HUES48 (cell line): ENCODE measurements around the gene DCAF4.
A peak's percentile ranks its signal among the peaks of the same experiment; 100 is the strongest.

ENCODE experiments used
- H3K27ac ChIP-seq: one replicate; pipeline ENCODE4 v1.7.0; 2013; ENCODE audit warnings: low read depth, low read length, inconsistent platforms
- H3K27me3 ChIP-seq: 2 replicates; pipeline ENCODE4 v1.6.1; 2013; ENCODE audit warnings: mild to moderate bottlenecking, low read length; ENCODE audit not compliant: control insufficient read depth, insufficient read depth
- H3K36me3 ChIP-seq: 2 replicates; pipeline ENCODE4 v1.6.1; 2013; ENCODE audit warnings: low read length; ENCODE audit not compliant: control insufficient read depth, insufficient read depth
- H3K4me1 ChIP-seq: 2 replicates; pipeline ENCODE4 v1.6.1; 2013; ENCODE audit warnings: mild to moderate bottlenecking, low read length; ENCODE audit not compliant: control insufficient read depth, insufficient read depth
- H3K4me3 ChIP-seq: 2 replicates; pipeline ENCODE4 v1.5.1; 2013; ENCODE audit warnings: mild to moderate bottlenecking, low read depth, low read length
- H3K9ac ChIP-seq: 2 replicates; pipeline ENCODE4 v1.6.1; 2013; ENCODE audit warnings: mild to moderate bottlenecking, low read depth, low read length, moderate library complexity
- H3K9me3 ChIP-seq: 2 replicates; pipeline ENCODE4 v1.6.1; 2013; ENCODE audit warnings: low read length; ENCODE audit not compliant: control insufficient read depth, insufficient read depth

The DCAF4 gene

DNA sequence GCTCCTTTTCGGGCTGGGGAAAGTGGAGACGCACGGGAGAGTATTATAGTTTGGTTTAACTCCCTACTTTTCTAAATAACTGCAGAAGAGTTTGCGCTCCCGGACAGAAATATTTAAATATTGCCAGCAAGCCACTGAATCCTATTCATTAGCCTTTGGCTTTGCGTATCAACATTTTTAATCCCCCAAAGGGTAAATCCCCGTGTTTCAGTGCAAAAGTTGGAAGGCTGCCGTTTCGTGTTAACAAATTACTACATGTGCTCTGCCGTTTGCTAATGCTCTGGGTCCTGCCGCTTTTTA lies 32.0 kb upstream of the DCAF4 start:
- Histone ChIP-seq H3K9me3 (no peaks in the 10 kb centered on the region), H3K27ac (no peak overlapping the region), H3K36me3 (no peaks in the 10 kb centered on the region), H3K4me3 (peak overlapping the region; percentile 84), H3K9ac (no peak overlapping the region), H3K27me3 (peaks cover 84% of the 10 kb centered on the region), H3K4me1 (peaks cover 32% of the 10 kb centered on the region)

DNA sequence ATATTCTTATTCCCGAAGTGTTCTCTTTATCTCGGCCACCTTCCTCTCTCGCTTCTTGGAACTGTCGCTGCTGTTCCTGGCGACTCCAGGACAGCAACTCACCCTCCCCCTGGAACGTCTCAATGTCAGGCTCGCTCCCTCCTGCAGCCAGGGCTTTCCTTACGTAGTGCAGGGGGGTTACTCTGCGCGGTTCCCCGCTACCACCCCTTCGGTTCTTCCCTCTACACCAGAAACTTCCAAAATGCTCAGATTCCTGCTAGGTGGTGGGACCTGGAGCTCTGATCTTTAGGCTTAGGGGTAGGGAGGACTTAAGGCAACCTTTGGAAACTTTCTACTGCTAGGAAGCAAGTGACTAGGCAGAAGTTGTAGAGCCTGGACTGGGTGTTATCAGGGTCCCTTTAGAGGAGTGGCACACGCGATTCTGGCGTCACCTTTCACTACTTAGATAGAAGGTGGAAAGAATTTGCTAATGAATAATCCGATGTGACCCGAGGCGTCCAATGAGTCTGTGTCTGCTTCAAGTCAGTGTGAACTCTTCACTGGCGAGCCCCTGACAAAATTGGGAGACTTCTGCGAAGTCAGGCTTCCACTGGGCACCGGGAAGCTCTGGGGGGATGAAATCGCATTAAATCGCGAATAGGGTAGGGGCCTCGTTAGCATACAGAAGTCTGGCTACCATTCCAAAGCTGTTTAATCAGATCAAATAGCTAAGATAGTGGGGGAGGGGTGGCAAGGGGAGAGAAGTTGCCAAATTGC lies 31.5 kb upstream of the DCAF4 start:
- H3K9me3 ChIP-seq = no peaks in the 10 kb centered on the region
- peak overlapping the region; percentile 84 for H3K4me3 ChIP-seq
- H3K4me1 ChIP-seq = peaks cover 32% of the 10 kb centered on the region
- H3K36me3 ChIP-seq = no peaks in the 10 kb centered on the region
- no peak overlapping the region for H3K27ac ChIP-seq
- no peak overlapping the region for H3K9ac ChIP-seq
- peaks cover 80% of the 10 kb centered on the region for H3K27me3 ChIP-seq

DNA sequence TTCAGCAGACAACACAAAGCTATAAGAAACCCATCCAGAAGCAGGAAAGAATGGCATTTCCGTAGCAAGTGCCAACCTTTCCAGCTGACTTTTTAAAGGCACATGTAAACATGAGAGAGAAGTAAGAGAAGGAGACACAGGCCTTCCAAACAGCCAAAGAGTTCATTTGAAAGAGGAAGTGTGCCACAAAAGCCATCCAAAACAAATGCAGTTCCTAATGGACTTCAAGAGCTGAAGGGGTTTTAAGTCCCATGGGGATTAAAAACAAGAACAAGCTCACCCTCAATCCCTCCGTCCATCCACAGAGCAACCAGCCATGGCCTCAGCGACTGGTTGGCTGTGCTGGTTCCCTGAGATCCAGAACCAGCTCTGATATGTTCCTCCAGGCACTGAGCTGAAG lies 27.8 kb upstream of the DCAF4 start:
- Histone ChIP-seq H3K4me3 (no peak overlapping the region), H3K27me3 (peaks cover 43% of the 10 kb centered on the region), H3K9ac (no peak overlapping the region), H3K36me3 (no peaks in the 10 kb centered on the region), H3K4me1 (peaks cover 9% of the 10 kb centered on the region), H3K27ac (no peak overlapping the region), H3K9me3 (no peaks in the 10 kb centered on the region)

DNA sequence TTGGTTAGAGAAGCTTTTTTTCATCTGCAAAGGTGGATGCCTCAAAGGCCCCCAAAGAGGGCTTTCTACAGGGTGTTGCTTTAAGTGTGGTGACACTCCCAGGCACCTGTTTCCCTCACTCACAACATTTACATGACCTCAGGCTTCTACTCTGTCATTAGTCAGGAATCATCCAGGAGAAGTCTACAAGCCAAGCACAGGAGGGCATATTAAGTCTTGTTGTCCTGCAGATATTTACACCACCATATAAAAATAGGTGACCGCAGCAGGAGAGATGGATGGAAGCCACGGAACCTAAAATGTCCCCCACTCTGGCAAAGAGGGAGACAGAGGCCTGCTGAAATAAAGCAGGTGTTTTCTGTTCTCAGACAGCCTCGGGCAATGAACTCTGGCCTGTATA lies 24.9 kb upstream of the DCAF4 start:
- Histone ChIP-seq H3K4me1 (no peaks in the 10 kb centered on the region), H3K9me3 (no peaks in the 10 kb centered on the region), H3K4me3 (no peak overlapping the region), H3K27ac (no peak overlapping the region), H3K27me3 (peaks cover 18% of the 10 kb centered on the region), H3K36me3 (no peaks in the 10 kb centered on the region), H3K9ac (no peak overlapping the region)

DNA sequence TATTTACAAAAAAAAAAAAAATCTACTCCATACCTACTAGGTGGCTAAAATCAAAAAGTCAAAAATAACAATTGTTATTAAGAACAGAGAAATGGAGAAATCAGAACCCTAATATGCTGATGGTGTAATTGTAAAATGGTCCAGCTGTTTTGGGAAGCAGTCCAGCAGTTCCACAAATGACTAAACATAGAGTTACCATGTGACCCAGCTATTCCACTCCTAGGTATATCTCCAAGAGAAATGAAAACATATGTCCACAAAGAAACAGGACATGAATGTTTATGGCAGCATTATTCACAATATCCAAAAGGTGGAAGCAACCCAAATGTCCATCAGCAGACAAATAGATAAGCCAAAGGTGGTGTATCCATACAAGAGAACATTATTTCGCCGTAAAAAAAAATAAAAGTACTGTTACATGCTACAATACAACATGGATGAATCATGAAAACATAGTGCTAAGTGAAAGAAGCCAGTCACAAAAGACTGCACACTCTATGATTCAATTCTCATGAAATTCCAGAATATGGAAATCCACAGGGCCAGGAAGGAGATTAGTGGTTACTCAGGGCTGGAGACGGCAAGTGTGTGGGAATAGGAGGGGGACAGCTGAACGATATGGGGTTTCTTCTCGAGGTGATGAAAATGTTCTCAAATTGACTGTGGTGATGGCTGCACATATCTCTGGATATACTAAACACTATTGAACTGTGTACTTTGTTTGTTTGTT lies 23.3 kb upstream of the DCAF4 start:
- 0 out of 2 replicates have a peak, but pooled peaks cover 4% of the 10 kb centered on the region for H3K27me3 ChIP-seq
- H3K9me3 ChIP-seq = no peaks in the 10 kb centered on the region
- no peak overlapping the region for H3K27ac ChIP-seq
- H3K36me3 ChIP-seq = no peaks in the 10 kb centered on the region
- peaks cover 12% of the 10 kb centered on the region for H3K4me1 ChIP-seq
- H3K4me3 ChIP-seq = no peak overlapping the region
- H3K9ac ChIP-seq = no peak overlapping the region

DNA sequence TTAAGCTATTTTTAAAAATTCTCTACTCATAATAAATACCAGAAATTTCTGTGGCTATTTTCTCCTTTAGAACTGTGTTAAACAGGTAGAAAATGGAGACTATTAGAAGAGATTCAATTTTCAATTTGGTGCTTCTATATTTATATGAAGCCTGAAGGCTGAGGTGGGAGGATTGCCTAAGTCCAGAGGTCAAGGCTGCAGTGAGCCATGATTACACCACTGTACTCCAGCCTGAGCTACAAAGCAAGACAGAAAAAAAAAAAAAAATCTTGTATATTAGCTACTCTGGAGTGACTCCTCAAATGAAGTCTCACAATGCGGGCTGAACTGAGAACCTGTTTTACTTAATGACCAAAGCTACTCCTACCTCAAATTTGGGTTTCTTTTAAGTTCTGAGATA lies 22.5 kb upstream of the DCAF4 start:
- no peak overlapping the region for H3K27ac ChIP-seq

DNA sequence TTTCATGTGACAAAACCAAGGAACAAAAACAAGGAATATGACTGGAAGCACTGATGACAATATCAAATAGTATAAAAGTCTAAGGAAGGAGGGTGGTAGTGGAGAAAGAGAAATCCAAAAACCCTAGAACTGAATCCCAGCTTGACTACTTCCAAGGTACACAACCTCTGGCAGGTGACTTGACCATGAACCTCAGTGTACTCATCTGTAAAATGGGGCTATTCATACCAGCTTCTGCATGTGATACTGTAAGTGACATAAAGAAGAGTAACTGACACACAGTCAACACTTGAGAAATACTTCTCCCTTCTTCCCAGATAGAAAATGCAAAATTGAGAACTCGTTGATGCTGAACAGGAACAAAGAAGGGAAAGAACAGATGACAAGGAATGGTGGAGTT lies 22.0 kb upstream of the DCAF4 start:
- H3K27me3 ChIP-seq = no peaks in the 10 kb centered on the region
- no peak overlapping the region for H3K9ac ChIP-seq
- H3K4me1 ChIP-seq = peaks cover 24% of the 10 kb centered on the region
- no peak overlapping the region for H3K4me3 ChIP-seq
- no peak overlapping the region for H3K27ac ChIP-seq
- H3K9me3 ChIP-seq = no peaks in the 10 kb centered on the region
- no peaks in the 10 kb centered on the region for H3K36me3 ChIP-seq

More for the DNA sequence above, 22.5 kb upstream of the DCAF4 start:
- Histone ChIP-seq H3K9me3 (no peaks in the 10 kb centered on the region), H3K36me3 (no peaks in the 10 kb centered on the region), H3K4me1 (peaks cover 19% of the 10 kb centered on the region), H3K4me3 (no peak overlapping the region), H3K9ac (no peak overlapping the region), H3K27me3 (0 out of 2 replicates have a peak, but pooled peaks cover 3% of the 10 kb centered on the region)

DNA sequence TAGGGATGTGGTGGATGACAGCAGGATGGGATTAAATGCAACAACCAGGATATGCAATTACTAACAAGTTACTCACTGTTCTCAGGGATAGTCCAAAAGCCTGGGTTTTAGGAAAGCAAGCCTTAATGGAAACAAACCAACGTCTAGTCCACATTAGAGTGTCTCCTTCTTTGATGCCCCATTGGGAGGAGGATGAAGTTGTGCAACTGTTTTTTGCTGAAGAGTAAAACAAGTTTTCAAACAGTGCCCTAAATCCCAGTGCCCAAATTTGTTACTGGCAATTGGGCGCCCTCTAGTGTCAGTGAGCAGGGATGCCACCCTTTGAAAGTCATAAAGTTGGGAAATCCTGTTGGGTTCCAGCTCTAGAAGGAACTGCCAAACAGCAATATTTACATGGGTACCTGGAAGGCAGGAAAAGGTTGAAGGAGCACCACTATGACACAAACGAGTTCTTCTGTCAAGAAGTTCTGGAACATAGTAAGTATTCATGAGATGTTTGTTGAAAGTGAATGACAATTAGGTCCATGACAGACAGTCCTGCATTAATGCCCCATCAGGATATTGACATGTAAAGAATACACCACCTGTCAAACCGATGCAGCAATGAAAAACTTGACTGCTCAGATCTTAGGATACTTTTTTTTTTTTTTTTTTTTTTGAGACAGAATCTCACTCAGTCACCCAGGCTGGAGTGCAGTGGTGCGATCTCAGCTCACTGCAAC lies 21.3 kb upstream of the DCAF4 start:
- Histone ChIP-seq H3K27ac (no peak overlapping the region), H3K36me3 (no peaks in the 10 kb centered on the region), H3K27me3 (no peaks in the 10 kb centered on the region), H3K9me3 (no peaks in the 10 kb centered on the region), H3K4me1 (peaks cover 27% of the 10 kb centered on the region), H3K4me3 (no peak overlapping the region), H3K9ac (no peak overlapping the region)

DNA sequence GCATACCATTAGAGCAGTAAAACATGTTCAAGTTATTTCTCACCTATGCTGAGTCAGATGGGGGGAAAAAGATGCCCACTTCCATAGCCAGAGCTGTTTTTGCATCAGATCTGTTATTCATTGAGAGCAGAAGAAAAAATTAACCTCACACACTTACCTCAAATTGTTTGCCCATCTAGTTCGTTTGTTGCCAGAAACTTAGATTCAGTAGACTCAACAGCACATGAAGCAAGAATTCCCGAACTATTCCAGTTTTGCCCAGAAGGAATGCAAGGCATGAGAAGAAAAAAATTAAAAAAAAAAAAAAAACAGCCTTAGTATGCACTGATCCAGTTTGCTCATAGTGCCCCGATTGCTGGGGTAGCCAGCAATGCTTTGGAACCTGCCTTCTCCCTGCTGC lies 19.9 kb upstream of the DCAF4 start:
- Histone ChIP-seq H3K9me3 (no peaks in the 10 kb centered on the region), H3K36me3 (no peaks in the 10 kb centered on the region), H3K27me3 (no peaks in the 10 kb centered on the region), H3K4me3 (no peak overlapping the region), H3K4me1 (peaks cover 27% of the 10 kb centered on the region), H3K9ac (no peak overlapping the region), H3K27ac (no peak overlapping the region)

DNA sequence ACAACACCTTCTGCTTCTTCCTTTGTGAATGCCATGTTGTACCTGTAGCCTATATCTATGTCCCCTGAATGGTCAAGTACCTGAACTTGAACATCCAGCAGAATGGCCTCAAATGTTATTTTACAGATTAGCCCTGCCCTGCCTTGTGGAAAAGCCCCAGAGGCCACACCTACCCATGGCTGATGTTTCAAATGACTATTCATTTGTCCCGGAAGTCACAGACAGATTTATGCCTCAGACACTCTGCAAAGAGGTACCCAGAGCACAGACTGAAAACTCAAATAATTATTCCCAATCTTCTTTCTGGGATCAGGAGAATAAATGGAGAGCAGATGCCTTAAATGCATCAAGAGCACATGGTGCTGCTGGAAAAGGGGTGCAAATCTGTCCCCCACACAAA lies 19.4 kb upstream of the DCAF4 start:
- no peaks in the 10 kb centered on the region for H3K27me3 ChIP-seq
- no peaks in the 10 kb centered on the region for H3K9me3 ChIP-seq
- H3K27ac ChIP-seq = peak overlapping the region; percentile 49
- H3K4me1 ChIP-seq = peaks cover 27% of the 10 kb centered on the region
- H3K36me3 ChIP-seq = no peaks in the 10 kb centered on the region
- H3K9ac ChIP-seq = 0 out of 2 replicates have a peak overlapping the region, but pooled peaks have one; percentile 37
- no peak overlapping the region for H3K4me3 ChIP-seq

DNA sequence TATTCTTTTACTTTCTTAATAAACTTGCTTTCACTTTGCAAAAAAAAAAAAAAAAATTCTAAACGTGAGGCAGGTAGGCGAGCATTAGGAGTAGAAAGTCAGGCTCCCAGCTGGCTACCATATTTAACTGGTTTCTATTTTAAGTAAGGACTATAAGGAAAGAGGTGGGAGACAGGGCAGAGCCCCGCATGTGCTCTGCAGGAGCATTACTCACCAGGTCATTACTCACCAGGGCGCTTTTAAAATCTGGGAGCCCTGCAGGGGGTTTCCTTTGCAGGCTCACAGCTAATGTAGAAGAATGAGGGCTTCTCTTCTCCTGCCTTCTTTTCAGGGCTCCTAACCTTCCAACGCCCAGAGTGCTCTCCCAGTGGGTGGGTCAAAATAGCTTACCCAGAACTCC lies 18.4 kb upstream of the DCAF4 start:
- H3K4me1 ChIP-seq = peaks cover 27% of the 10 kb centered on the region
- H3K27me3 ChIP-seq = no peaks in the 10 kb centered on the region
- 0 out of 2 replicates have a peak overlapping the region, but pooled peaks have one; percentile 26 for H3K9ac ChIP-seq
- H3K9me3 ChIP-seq = no peaks in the 10 kb centered on the region
- H3K27ac ChIP-seq = peak overlapping the region; percentile 58
- no peaks in the 10 kb centered on the region for H3K36me3 ChIP-seq
- peak overlapping the region; percentile 14; the same call in 1 of the 2 replicates for H3K4me3 ChIP-seq
